ENCODE results near the gene SLC6A16. TPM values are rescaled to one million over a fixed set of nuclear protein-coding genes. Genes with fewer than 3 reads are reported as not detected.

Gene SLC6A16
- total RNA-seq, 1 experiment from 2014 or later, result 1.3 TPM

GRCh38 chr19:49356382-49356781, 31.4 kb upstream of the SLC6A16 start:
- ChIA-PET CTCF (no interaction called here), POLR2A (no interaction called here)
- Histone ChIP-seq H3K27me3 (ENCODE audit: control insufficient read depth, insufficient read depth, low read length) (no peaks in the 10 kb centered on the region), H3K27ac (ENCODE audit: low read length) (no peak overlapping the region), H3K9me3 (ENCODE audit: control insufficient read depth, insufficient read depth, low read depth, low read length) (no peaks in the 10 kb centered on the region), H3K4me1 (ENCODE audit: control insufficient read depth, insufficient read depth, low read length) (no peaks in the 10 kb centered on the region; the same call in 1 of the 2 replicates), H3K4me3 (ENCODE audit: low read depth in 2 of 2, low read length in 2 of 2) (no peak overlapping the region), H3K36me3 (ENCODE audit: control insufficient read depth, insufficient read depth, low read length) (peaks cover 3% of the 10 kb centered on the region; the same call in 1 of the 2 replicates)
- in situ Hi-C loops (cut with HindIII; ENCODE audit: low pct_unique_long_range_greater_than_20kb, low sequenced_read_pairs), result no loop called here
- ATAC-seq (no peak), DNase-seq (ENCODE audit: low read depth, low spot score) (no peak)
- intact Hi-C loops (cut with micrococcal nuclease; ENCODE audit: unreplicated experiment), result no loop called here
- BruUV-seq (replicated peaks), result no TSS peak
- TF ChIP-seq TCF7L2 (IDR thresholded peaks at IDR 0.05; ENCODE audit: low read depth, low read length) (no peak), POLR2AphosphoS5 (IDR thresholded peaks at IDR 0.05; ENCODE audit: low read depth, low read length) (no peak), REST (IDR thresholded peaks at IDR 0.05; ENCODE audit: insufficient read depth in 1 of 2, low read depth in 2 of 2, low read length in 1 of 2) (no peak), CTCF (IDR thresholded peaks at IDR 0.05) (no peak), SIN3A (IDR thresholded peaks at IDR 0.05; ENCODE audit: borderline replicate concordance, insufficient read depth, low read depth, low read length) (no peak)

GRCh38 chr19:49355909-49356353, 30.9 kb upstream of the SLC6A16 start:
- no TSS peak for BruUV-seq (replicated peaks)
- H3K9me3 ChIP-seq (ENCODE audit: control insufficient read depth, insufficient read depth, low read depth, low read length), result no peaks in the 10 kb centered on the region
- DNase-seq (ENCODE audit: low read depth, low spot score) (no peak), ATAC-seq (no peak)
- ChIA-PET CTCF (no interaction called here), POLR2A (no interaction called here)
- no peaks in the 10 kb centered on the region; the same call in 1 of the 2 replicates for H3K4me1 ChIP-seq (ENCODE audit: control insufficient read depth, insufficient read depth, low read length)
- no peak overlapping the region for H3K27ac ChIP-seq (ENCODE audit: low read length)
- H3K27me3 ChIP-seq (ENCODE audit: control insufficient read depth, insufficient read depth, low read length), result no peaks in the 10 kb centered on the region
- TF ChIP-seq REST (IDR thresholded peaks at IDR 0.05; ENCODE audit: insufficient read depth in 1 of 2, low read depth in 2 of 2, low read length in 1 of 2) (no peak), POLR2AphosphoS5 (IDR thresholded peaks at IDR 0.05; ENCODE audit: low read depth, low read length) (no peak), SIN3A (IDR thresholded peaks at IDR 0.05; ENCODE audit: borderline replicate concordance, insufficient read depth, low read depth, low read length) (no peak), CTCF (IDR thresholded peaks at IDR 0.05) (no peak), TCF7L2 (IDR thresholded peaks at IDR 0.05; ENCODE audit: low read depth, low read length) (no peak)
- H3K4me3 ChIP-seq (ENCODE audit: low read depth in 2 of 2, low read length in 2 of 2), result no peak overlapping the region
- intact Hi-C loops (cut with micrococcal nuclease; ENCODE audit: unreplicated experiment) (no loop called here), in situ Hi-C loops (cut with HindIII; ENCODE audit: low pct_unique_long_range_greater_than_20kb, low sequenced_read_pairs) (no loop called here)
- peaks cover 3% of the 10 kb centered on the region; the same call in 1 of the 2 replicates for H3K36me3 ChIP-seq (ENCODE audit: control insufficient read depth, insufficient read depth, low read length)

Measured in Panc1 (cell line).